HG03280 (cell line): ENCODE measurements around the gene BMX.

Experiments used
- ATAC-seq: cut with Tn5 transposase; IDR thresholded peaks from one replicate; pipeline ENCODE4 v1.9.1; 2021; ENCODE audit warnings: mild to moderate bottlenecking, moderate library complexity; ENCODE audit not compliant: unreplicated experiment

BMX gene

GRCh38 chrX:15567886-15568616 lies 67.4 kb downstream of the BMX start:
- ATAC-seq: no peak

GRCh38 chrX:15570145-15570544 lies 69.5 kb downstream of the BMX start:
- no peak for ATAC-seq

- no peak for ATAC-seq
These were observed 73.4 kb downstream of the BMX start for GRCh38 chrX:15574017-15574416.

GRCh38 chrX:15576019-15576418 lies 75.4 kb downstream of the BMX start:
- ATAC-seq: no peak

- no peak for ATAC-seq
These were observed 79.5 kb downstream of the BMX start for GRCh38 chrX:15579778-15580747.

GRCh38 chrX:15594371-15594770 lies 93.8 kb downstream of the BMX start:
- no peak for ATAC-seq

- ATAC-seq: no peak
These were observed 97.4 kb downstream of the BMX start for GRCh38 chrX:15598026-15598425.

GRCh38 chrX:15599461-15599860 lies 98.9 kb downstream of the BMX start:
- ATAC-seq: no peak

GRCh38 chrX:15600049-15600448 lies 99.4 kb downstream of the BMX start:
- ATAC-seq: no peak

- no peak for ATAC-seq
These were observed 100.1 kb downstream of the BMX start, which contains the start of gene ACE2 for GRCh38 chrX:15600745-15601144. Gene ACE2, minus strand, starts transcription at chrX:15600960. Its CDS starts 49 bp downstream, at chrX:15600911.

- ATAC-seq: no peak
These were observed 101.3 kb downstream of the BMX start for GRCh38 chrX:15601932-15602331.

GRCh38 chrX:15602761-15603160 lies 102.2 kb downstream of the BMX start:
- ATAC-seq: no peak

GRCh38 chrX:15605226-15605625 lies 104.6 kb downstream of the BMX start:
- no peak for ATAC-seq
